Fibroblast of skin of scalp (primary cell): ENCODE data around the gene HAUS6.
"Not testable (repeated sequence)": the region's sequence is repeated elsewhere in the genome, so short reads cannot be mapped to it uniquely, and the experiment has no call there.

Experiments used
- DNase-seq: peaks from one replicate; pipeline ENCODE4 v3.0.0-alpha.2; 2013

HAUS6 gene

GRCh38 chr9:19116107-19116790 lies 13.5 kb upstream of the HAUS6 start:
- peak; percentile 23 for DNase-seq

- DNase-seq = no peak
Measured at GRCh38 chr9:19114680-19115270, 12.1 kb upstream of the HAUS6 start.

GRCh38 chr9:19113964-19114679 lies 11.4 kb upstream of the HAUS6 start:
- DNase-seq = no peak

- not testable (repeated sequence) for DNase-seq
Measured at GRCh38 chr9:19113064-19113611, 10.4 kb upstream of the HAUS6 start.

GRCh38 chr9:19108038-19108437 lies 5.3 kb upstream of the HAUS6 start:
- no peak for DNase-seq

- no peak for DNase-seq
Measured at GRCh38 chr9:19104515-19105282, 2.0 kb upstream of the HAUS6 start.

- no peak for DNase-seq
Measured at GRCh38 chr9:19102181-19102630, 498 bp downstream of the HAUS6 start.

- DNase-seq = no peak
Measured at GRCh38 chr9:19101203-19101602, 1.5 kb downstream of the HAUS6 start.

GRCh38 chr9:19097431-19097830 lies 5.3 kb downstream of the HAUS6 start:
- not testable (repeated sequence) for DNase-seq

GRCh38 chr9:19087106-19088000 lies 15.4 kb downstream of the HAUS6 start:
- DNase-seq = no peak

GRCh38 chr9:19085295-19085694 lies 17.4 kb downstream of the HAUS6 start:
- no peak for DNase-seq

- DNase-seq = no peak
Measured at GRCh38 chr9:19074836-19075235, 27.9 kb downstream of the HAUS6 start.

GRCh38 chr9:19074229-19074628 lies 28.5 kb downstream of the HAUS6 start:
- no peak for DNase-seq

- DNase-seq = no peak
Measured at GRCh38 chr9:19057033-19057432, 45.7 kb downstream of the HAUS6 start.

GRCh38 chr9:19050637-19051591 lies 51.8 kb downstream of the HAUS6 start:
- no peak for DNase-seq

GRCh38 chr9:19049917-19050636 lies 52.6 kb downstream of the HAUS6 start:
- DNase-seq = peak; percentile 52

- DNase-seq = peak; percentile 98
Measured at GRCh38 chr9:19048966-19049916, 53.5 kb downstream of the HAUS6 start, which contains the start of gene RRAGA. Gene RRAGA, plus strand, starts transcription at chr9:19049427. Its CDS starts 233 bp downstream, at chr9:19049660.

- no peak for DNase-seq
Measured at GRCh38 chr9:19036611-19037010, 66.1 kb downstream of the HAUS6 start.
